CMK (cell line): Measurements from ENCODE around the gene DYDC1.
"Not testable (repeated sequence)": the region's sequence is repeated elsewhere in the genome, so short reads cannot be mapped to it uniquely, and the experiment has no call there.

Experiments used
- DNase-seq: peaks from one replicate; pipeline ENCODE4 v3.0.0-alpha.2; 2010; ENCODE audit warnings: low read depth

Gene DYDC1

DNA sequence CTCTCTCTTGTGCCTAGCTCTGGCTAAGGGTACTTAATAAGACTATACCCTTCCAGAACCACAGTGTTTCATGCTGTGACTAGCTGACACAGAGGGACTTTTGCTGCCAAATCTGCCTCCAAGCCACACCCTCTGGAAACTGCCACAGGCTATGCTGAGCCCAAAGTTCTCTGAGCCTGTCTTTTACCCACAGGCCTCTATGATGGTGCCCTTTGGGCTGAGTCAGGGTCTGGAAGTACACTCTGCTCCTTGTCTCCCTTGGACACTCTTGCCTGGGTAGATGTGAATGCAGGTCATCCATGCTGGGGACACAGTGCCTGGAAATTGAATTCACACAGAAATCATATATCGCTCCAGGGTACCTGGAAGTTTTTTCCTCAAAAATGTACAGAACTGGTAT is 22.6 kb downstream of the DYDC1 start:
- no peak for DNase-seq

DNA sequence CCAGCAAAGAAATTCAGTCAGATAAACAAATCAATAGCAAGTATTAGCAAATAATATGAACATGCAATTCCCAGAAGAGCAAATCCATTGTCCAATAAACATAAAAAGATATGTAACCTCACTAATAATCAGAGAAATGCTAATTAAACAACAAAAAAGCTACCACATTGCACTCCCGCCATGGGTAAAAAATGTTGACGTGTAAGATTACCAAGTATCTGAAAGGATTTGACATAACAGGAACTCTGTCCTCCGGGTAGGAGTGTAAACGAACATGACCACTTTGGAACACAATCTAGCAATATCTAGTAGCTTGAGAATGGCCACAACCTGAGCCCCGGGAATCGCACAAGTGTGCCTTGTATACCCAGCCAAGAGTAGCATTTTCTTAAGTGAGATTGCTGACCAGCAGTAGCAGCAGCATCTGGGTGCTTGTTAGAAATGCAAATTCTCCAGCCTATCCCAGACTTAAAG is 31.6 kb downstream of the DYDC1 start:
- DNase-seq: no peak

DNA sequence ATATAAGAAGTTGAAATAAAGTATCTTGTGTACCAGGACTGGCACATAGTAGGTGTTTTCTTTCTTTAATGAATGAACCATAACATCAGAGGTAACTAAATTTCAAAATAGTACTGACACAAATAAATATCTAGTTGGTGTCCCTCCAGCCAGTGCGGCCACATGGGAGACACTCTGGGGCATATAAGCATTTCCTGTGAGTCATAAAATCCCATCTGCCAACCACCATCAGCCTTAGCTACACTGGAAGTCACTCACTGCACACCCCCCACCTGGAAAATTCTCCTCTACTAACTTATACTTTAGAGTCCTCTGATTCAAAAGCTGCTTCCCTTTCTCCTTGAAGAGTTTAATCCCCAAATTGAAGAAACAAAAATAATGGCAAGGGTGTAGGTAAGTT is 32.5 kb downstream of the DYDC1 start:
- no peak for DNase-seq

DNA sequence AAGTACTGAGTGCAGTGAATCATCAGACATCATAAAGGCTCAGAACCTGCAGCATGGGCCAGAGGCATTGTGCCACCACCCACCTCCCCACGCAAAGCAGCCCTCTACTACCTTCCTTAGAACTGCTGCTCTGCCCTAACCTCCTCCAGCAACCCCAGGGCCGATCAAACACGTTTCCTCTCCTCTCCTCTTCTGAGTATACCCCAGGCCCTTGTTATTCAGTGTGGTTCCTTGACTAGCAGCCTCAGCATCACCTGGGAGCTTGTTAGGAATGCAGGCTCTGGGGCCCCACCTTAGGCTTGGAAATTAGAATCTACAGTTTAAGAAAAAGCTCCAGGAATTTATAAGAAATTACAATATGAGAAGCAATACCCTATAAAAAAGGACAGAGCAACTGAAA is 33.2 kb downstream of the DYDC1 start:
- no peak for DNase-seq

DNA sequence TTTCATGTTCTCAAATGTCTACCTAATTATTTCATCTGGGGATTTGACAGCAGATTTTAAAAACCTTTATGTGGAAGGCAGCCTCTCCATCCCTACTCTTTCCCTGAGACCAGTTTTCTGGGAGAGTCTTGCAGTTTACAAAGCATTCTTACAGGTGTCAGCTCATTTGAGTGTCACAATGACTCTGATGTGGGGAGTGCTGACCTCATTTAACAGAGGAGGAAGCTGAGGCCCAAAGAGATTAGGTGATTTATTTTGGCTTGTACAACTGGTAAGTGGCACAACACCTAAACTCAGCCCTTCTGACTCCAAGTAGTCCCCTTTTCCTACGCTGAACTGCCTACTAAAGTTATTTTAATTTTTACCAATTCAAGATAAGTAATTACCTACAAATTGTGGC is 33.8 kb downstream of the DYDC1 start:
- DNase-seq: no peak

DNA sequence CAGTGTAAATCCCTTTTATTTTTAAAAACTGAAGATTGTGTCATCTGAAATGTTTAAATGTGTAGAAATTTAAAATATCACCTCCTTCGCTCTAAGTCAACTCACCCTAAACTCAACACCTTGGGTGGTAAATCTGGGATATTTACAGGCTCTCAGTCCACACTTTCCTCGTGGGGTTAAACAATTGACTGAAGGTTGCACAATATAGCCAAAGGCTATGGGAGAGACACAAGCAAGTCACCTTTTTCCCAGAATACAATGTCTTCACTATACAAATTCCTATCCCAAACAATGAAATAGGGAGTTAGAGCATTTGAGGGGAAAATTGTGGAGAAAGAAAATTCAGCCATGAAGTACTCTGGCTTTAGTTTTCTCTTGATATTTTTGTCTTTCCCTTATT is 34.4 kb downstream of the DYDC1 start:
- no peak for DNase-seq

DNA sequence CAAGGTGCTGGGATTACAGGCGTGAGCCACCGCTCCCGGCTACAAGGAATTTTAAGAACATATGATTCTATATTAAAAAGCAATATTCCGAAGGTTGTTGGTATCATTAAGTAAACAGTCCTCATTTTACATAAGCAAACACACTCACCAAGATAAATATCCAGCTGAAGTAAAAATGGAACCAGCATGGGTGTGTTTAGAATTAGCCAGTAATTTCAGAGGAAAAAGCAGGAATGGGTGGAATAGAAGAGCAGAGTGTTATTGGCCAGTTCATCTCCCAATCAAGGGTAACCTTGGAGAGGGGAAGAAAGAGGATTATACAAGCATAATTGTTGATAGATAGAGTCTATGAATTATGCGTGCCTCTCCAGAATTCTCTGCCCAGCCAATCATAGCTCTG is 35.4 kb downstream of the DYDC1 start:
- DNase-seq: no peak

DNA sequence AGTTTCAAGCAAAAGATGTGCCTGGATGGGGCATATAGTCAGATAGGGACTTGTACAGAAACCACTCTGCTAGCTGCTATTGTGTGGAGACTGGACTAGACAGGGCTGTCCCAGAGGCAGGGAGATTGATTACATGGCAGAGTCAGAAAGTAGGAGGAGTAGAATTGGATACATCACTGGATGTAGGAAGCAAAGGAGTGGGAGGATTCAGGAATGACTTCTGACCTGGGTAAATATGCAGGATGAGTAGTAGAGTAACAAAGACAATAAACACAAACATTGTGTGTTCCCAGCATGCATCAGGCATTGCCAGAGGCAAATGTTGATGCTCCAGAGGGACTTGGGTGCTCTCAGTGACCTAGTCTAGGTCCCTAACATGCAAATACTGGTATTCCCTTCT is 36.2 kb downstream of the DYDC1 start:
- DNase-seq: no peak

DNA sequence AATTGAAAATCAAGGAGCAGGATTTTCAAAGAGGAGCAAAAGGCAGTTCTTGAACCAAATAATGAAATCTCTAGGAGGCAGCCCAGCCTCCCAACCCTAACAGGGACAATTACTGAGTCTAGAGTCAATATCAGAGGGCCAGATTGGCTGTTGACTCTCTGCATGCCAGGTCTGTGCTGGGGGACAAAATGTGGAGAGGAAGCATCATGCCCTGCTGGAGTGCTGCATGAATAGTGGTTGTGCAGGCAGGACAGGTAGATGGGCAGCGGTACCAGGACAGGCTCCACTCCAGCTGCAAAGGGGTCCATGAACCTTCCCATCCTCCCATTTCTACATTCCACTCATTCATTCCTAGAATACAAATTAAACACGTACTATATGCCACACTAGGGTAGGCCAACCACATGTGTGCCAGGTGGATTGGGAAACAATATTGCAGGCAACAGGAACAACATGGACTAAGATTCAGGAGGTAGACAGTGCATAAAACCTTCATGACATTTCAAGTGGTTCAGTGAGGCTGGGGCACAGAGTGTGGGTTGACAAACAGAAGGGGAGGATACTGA is 36.7 kb downstream of the DYDC1 start:
- no peak for DNase-seq

DNA sequence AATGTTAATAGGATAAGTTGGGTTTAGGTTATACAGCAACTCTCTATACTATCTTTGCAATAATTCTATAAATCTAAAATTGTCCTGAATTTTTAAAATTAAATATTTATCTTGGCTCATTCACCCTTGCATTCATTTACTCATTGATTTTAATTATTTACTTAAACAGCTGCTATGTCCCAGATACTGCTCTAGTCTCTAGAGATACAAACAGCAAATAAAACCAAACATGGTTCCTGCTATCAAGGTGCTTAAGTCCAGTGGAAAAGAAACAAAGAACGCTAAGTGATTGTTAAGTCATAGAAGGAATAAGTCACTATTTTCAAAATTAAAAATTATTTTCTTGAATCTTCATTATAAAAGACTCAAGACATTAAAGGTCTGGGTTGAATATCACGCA is 37.2 kb downstream of the DYDC1 start:
- no peak for DNase-seq

DNA sequence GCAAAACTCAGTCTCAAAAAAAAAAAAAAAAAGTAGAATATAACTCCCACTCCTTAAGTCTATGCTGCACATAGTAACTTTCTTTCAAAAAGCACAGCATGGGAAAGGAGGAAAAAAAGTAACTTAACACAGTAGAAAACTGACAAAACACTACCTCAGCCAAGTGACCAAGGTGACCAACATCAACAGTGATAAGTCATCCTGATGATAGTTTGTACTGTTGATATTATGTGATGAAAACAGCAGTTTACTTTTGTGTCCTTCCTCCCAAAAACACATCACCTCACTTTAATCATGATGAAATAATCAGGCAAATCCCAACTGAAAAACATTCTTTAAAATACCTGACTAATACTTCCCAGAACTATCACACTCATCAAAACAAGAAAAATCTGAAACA is 37.8 kb downstream of the DYDC1 start:
- DNase-seq: no peak

DNA sequence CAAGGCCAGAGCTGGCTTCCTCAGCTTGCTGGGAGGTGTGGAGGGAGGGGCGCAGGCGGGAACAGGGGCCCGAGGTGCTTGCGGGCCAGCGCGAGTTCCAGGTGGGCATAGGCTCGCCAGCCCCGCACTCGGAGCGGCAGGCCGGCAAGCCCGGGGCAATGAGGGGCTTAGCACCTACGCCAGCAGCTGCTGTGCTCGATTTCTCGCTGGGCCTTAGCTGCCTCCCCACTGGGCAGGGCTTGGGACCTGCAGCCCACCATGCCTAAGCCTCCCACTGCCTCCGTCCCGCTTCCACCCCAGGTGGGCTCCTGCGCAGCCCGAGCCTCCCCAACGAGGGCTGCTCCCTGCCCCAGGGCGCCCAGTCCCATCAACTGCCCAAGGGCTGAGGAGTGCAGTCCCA is 41.2 kb downstream of the DYDC1 start:
- DNase-seq: no peak

DNA sequence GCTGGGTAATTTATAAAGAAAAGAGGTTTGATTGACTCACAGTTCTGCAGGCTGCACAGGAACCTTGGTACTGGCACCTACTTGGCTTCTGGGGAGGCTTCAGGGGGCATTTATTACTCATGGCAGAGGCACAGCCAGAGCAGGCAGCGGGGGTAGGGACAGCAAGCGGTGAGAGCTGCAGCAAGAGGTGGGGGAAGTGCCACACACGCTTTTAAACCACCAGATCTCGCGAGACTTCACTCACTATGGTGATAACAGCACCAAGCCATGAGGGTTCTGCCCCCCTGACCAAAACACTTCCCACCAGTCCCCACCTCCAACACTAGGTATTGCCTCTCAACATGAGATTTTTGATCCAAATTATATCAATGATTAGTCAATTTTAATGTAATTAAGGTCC is 43.0 kb downstream of the DYDC1 start:
- DNase-seq: no peak

DNA sequence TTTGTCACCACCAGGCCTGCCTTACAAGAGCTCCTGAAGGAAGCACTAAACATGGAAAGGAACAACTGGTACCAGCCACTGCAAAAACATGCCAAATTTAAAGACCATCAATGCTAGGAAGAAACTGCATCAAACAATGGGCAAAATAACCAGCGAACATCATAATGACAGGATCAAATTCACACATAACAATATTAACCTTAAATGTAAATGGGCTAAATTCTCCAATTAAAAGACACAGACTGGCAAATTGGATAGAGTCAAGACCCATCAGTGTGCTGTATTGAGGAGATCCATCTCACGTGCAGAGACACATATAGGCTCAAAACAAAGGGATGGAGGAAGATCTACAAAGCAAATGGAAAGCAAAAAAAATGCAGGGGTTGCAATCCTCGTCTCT is 50.6 kb downstream of the DYDC1 start:
- not testable (repeated sequence) for DNase-seq

DNA sequence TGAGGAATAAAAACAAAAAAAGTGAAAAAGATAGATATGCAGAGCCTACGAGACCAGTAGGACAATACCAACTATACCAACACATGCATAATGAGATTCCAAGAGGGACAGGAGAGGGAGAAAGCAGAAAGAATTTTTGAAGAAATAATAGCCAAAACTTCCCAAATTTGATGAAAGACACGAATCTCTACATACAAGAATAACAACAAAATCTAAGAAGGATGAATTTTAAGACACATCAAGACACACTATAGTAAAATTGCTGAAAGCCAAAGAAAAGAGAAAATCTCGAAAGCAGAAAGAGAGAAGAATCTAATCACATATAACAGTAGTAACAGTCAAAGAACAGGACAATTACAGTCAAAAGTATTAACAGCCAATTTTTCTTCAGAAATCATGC is 59.6 kb downstream of the DYDC1 start:
- DNase-seq: no peak

DNA sequence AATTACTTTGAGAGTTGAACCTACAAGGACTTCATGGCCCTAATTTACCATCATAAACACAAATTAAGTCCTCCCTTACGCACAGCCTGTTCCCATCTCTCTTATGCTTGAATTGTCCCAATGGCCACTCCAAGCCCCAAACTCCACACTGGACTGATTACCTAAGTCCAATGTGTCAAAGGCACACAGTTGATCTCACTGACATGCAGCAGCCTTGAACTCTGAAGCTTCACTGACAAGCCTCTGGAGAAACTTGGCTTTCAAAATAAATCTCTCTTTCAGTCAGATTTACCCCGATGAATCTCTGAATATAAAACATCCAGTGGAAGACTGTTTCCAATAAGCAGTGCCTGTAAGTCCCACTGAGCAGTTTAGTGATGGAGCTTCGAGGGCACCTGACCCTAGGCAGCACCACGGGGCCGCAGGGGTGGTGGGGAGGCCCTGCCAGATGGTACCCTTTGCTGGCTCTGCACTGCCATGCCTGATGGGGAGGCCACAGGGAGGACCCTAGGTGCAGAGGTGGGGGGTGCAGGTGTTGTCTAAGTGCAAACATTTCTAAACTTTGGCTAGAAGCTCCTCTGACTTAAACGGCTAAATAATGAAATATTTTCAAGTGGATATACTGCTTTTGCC is 63.8 kb downstream of the DYDC1 start:
- DNase-seq: no peak

DNA sequence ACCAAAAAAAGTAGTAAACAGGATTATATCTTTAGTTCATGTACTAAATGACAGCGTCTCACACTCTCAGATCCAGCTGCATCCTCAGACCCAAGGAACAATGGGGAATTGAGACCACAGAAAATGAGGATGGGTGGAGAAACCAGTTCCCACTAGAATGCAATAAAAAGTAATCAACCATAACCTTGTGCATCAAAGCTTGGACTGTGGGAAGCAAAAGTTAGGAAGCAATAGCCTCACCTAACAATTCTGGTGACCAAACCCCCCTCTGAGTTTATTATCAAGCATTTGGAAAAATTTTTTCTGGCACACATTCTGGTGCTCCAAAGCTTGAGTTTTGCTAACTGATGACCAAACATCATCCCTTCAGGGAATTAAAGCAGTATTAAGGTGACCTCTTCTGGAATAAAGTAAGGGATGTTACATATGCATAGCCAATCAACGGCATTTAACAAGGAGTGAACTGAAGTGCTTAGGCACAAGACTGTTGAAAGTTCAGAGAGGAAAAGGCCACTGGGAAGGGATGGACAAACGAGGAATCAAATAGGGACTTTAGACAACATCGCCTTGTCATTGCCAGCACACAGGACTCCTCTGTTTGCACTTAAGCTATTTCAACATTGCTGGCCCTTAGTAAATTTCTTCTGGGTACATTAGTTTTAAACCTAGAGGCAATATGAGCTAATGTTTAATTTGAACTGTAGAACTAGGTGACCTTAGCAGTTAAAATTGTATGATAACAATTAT is 65.9 kb downstream of the DYDC1 start:
- no peak for DNase-seq

DNA sequence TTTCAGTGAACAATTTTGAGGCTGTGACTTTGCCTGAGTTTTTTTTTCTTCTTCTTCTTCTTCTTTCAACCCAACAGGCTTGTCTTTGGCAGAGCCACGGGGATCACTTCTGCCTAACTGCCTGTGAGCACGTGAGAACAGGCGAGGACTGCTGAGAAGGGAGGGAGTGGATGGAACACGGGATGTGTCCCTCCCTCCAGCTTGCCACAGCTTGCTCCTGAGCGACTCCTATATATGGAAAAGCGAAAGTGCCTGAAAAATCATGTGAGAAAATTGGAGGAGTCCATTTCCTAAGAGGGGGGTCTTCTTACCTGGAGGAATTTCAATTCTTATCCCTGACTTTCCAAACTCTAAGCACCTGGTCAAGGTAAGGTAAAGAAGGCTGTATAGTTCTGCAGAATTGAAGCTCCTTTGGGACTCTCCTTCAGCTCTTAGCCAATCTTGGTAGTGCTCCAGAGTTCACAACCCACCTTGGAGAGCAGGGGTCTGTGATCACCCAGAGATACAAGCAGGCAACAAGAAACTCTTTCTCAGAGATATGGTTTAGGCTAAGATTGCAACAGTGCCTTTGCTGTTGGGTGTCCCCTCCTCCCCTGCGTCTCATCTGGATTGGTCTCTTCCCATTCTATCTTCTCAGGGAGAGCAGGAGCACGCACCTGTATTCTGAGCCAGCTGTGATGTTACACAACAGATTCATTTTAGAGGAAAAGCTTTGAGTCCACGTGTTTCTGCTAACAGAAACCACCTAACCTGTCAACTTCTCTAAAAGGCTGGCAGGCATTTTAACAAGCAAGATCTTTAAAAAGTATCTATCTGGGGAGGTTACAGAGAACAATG is 66.9 kb downstream of the DYDC1 start, which contains the start of gene MAT1A:
MAT1A (minus strand) TSS at position 208 of the 837 bp plus-strand sequence. CDS start 235 bp downstream, outside the sequence.
- DNase-seq: no peak

DNA sequence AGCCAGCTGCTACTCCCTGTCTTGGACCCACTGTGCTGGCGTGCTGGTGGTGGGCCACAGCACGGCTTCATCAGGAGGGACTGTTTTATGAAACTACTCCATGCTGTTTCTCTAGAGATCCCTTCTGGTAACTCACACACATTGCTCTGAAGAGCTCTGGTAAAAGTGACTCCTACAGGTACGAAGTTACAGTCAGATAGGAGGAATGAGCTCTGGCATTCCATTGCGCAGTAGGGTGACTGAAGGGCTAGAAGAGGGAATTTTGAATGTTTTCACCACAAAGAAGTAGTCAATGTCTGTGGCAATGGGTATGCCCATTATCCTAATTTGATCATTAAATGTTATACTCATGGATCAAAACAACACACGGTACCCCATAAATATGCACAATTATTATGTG is 67.7 kb downstream of the DYDC1 start:
- no peak for DNase-seq
